HepG2 (cell line): Measurements from ENCODE around the gene UBE2D3.

Experiments
- CENPBD1 ChIP-seq: sonication (generic); formaldehyde crosslinking; IDR thresholded peaks from 2 replicates; pipeline ENCODE4 v1.8.0; 2022; ENCODE audit warnings: missing genetic modification reagents, low read depth, mild to moderate bottlenecking, borderline replicate concordance
- HNF4G ChIP-seq, 2 experiments: sonication (generic) in 1 of 2; formaldehyde crosslinking in 1 of 2; IDR thresholded peaks; 2 replicates each; pipeline versions ENCODE4 v1.4.0 to v1.6.1; 2011 to 2020; ENCODE audit warnings: borderline replicate concordance in 2 of 2, low read depth in 2 of 2, mild to moderate bottlenecking in 2 of 2, low read length in 1 of 2, missing genetic modification reagents in 1 of 2, moderate library complexity in 1 of 2
- KLF11 ChIP-seq: IDR thresholded peaks from 2 replicates; pipeline ENCODE4 v1.6.1; 2016; ENCODE audit warnings: missing compliant biosample characterization
- USF2 ChIP-seq, 2 experiments: sonication (generic) in 1 of 2; formaldehyde crosslinking in 1 of 2; IDR thresholded peaks; 2 replicates each; pipeline versions ENCODE4 v1.5.1 to v1.6.1; 2011 to 2020; ENCODE audit warnings: borderline replicate concordance in 1 of 2, low read depth in 1 of 2, low read length in 1 of 2, mild to moderate bottlenecking in 1 of 2, missing genetic modification reagents in 1 of 2, moderate library complexity in 1 of 2
- ZBTB1 ChIP-seq: sonication (generic); formaldehyde crosslinking; IDR thresholded peaks from 2 replicates; pipeline ENCODE4 v1.4.0; 2020; ENCODE audit warnings: missing genetic modification reagents, borderline replicate concordance
- ZNF569 ChIP-seq: sonication (generic); formaldehyde crosslinking; IDR thresholded peaks from 2 replicates; pipeline ENCODE4 v1.5.0; 2020; ENCODE audit warnings: mild to moderate bottlenecking, missing genetic modification reagents, moderate library complexity, borderline replicate concordance
- ZNF660 ChIP-seq: sonication (generic); formaldehyde crosslinking; IDR thresholded peaks from 2 replicates; pipeline ENCODE4 v1.5.1; 2020; ENCODE audit warnings: mild to moderate bottlenecking, low read depth, missing genetic modification reagents, borderline replicate concordance

GRCh38 chr4:102787096-102787881 lies 40.1 kb downstream of the UBE2D3 start:
- TF ChIP-seq ZBTB1 (CRISPR knock-in tag) (no peak), ZNF569 (CRISPR knock-in tag) (no peak), ZNF660 (no peak), KLF11 (no peak), HNF4G (IDR thresholded peaks at IDR 0.05; ENCODE audit: borderline replicate concordance, low read depth, low read length) (no peak), HNF4G (CRISPR knock-in tag; IDR thresholded peaks at IDR 0.05; ENCODE audit: borderline replicate concordance, low read depth) (no peak), CENPBD1 (no peak), USF2 (IDR thresholded peaks at IDR 0.05; ENCODE audit: low read depth, low read length) (no peak), USF2 (CRISPR knock-in tag; IDR thresholded peaks at IDR 0.05; ENCODE audit: borderline replicate concordance) (no peak)
